GM12891 (cell line): ENCODE results near the gene LRRC59.

ENCODE experiments used
- PAX5 ChIP-seq: IDR thresholded peaks from 2 replicates; pipeline ENCODE4 v1.6.1; 2011; ENCODE audit warnings: low read length, moderate library complexity, mild to moderate bottlenecking; ENCODE audit not compliant: insufficient read depth, severe bottlenecking
- POLR2A ChIP-seq: IDR thresholded peaks from 2 replicates; pipeline ENCODE4 v1.6.1; 2011; ENCODE audit warnings: low read depth, low read length, control low read depth
- POLR2AphosphoS5 ChIP-seq: IDR thresholded peaks from 2 replicates; pipeline ENCODE4 v1.6.1; 2011; ENCODE audit warnings: low read depth, low read length, control low read depth
- POU2F2 ChIP-seq: IDR thresholded peaks from 2 replicates; pipeline ENCODE4 v1.6.1; 2011; ENCODE audit warnings: low read depth, mild to moderate bottlenecking, control low read depth, low read length, moderate library complexity
- SPI1 ChIP-seq: IDR thresholded peaks from 2 replicates; pipeline ENCODE4 v1.6.1; 2011; ENCODE audit warnings: low read depth, low read length, control low read depth
- TAF1 ChIP-seq: IDR thresholded peaks from 2 replicates; pipeline ENCODE4 v1.6.1; 2011; ENCODE audit warnings: low read depth, low read length, control low read depth

DNA sequence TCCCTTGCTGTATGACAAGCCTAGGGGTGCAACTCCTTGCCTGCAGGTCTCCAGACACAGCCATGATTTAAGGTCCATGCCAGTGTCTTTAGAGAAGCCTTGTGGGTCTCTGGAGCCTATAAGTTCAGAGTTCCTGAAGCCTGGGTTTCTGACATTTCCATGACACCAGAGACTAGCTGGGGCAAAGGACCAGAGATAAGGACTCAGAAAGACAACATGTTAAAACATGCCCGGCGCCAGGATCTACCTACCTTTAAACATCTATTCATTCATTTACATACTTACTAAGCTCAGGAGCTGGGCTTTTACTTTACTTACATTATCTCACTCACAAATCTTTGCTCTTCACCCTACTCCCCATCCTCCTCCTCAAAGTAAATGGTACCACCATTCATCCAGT lies 25.8 kb downstream of the LRRC59 start:
- no peak for TF ChIP-seq POLR2A
- TF ChIP-seq POLR2AphosphoS5, result no peak
- TF ChIP-seq PAX5, result no peak
- no peak for TF ChIP-seq TAF1
- TF ChIP-seq SPI1, result no peak
- no peak for TF ChIP-seq POU2F2
